Esophagus squamous epithelium (tissue), 4 donors: ENCODE measurements around the gene EFCAB12.

Source experiments
- POLR2A ChIP-seq, 4 donors: fragments of 450-650 bp; IDR thresholded peaks; one replicate each; pipeline ENCODE4 v1.6.1; 2017; ENCODE audit warnings: antibody characterized with exemption in 4 of 4, mild to moderate bottlenecking in 4 of 4, moderate library complexity in 3 of 4
- TF ChIP-seq, protein P1 (sequence below), 6 experiments: fragments of 450-650 bp in 4 of 6; fragments of 200-600 bp in 2 of 6; sonication (generic) in 2 of 6; IDR thresholded peaks; one replicate each; pipeline ENCODE4 v1.5.1; 2016 to 2019; ENCODE audit warnings: antibody characterized with exemption in 6 of 6, mild to moderate bottlenecking in 4 of 6, moderate library complexity in 4 of 6

DNA sequence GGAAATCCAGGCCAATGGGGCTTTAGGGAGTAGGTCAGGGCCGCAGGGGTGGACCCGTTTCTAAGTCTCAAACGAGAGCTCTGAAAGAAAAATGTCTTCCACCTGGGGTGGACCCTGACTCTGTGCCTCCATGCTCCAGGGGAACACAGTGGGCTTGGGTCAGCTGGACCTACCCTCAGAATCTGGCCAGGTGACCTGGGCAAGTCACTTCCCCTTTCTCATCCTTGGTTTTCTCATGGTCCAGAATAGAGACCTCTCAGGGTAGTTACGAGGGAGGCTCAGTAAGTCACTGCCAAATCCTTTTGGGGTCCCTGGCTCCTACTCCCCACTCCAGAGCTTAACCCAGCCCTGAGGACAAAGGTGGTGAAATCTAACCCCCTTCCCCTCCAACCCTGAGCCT, 25.8 kb downstream of the EFCAB12 start:
- TF ChIP-seq, protein P1, sequence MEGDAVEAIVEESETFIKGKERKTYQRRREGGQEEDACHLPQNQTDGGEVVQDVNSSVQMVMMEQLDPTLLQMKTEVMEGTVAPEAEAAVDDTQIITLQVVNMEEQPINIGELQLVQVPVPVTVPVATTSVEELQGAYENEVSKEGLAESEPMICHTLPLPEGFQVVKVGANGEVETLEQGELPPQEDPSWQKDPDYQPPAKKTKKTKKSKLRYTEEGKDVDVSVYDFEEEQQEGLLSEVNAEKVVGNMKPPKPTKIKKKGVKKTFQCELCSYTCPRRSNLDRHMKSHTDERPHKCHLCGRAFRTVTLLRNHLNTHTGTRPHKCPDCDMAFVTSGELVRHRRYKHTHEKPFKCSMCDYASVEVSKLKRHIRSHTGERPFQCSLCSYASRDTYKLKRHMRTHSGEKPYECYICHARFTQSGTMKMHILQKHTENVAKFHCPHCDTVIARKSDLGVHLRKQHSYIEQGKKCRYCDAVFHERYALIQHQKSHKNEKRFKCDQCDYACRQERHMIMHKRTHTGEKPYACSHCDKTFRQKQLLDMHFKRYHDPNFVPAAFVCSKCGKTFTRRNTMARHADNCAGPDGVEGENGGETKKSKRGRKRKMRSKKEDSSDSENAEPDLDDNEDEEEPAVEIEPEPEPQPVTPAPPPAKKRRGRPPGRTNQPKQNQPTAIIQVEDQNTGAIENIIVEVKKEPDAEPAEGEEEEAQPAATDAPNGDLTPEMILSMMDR (IDR thresholded peaks at IDR 0.05): no peak
- no peak for TF ChIP-seq POLR2A (IDR thresholded peaks at IDR 0.05)
